ENCODE data around the gene PRKCZ. TPM values are rescaled to one million over a fixed set of nuclear protein-coding genes. Genes with fewer than 3 reads are reported as not detected.

The PRKCZ gene
- total and polyA plus RNA-seq, 9 of the 15 experiments (the other 6 are each of a cell fraction or from before 2014, with no cell fraction given): 0.07 to 3.1 (median 1.3) TPM

- Histone ChIP-seq H3K9me3 (replicated peaks; ENCODE audit: control insufficient read depth, insufficient read depth, low read depth, low read length) (0 out of 2 replicates have a peak, but pooled peaks cover 2% of the 10 kb centered on the region), H3K9me1 (ENCODE audit: control insufficient read depth, insufficient read depth, low read length) (no peaks in the 10 kb centered on the region), H2AFZ (ENCODE audit: low read depth, low read length) (no peak overlapping the region), H3K9ac (ENCODE audit: insufficient read depth in 1 of 2, low read depth in 2 of 2, low read length in 2 of 2) (no peak overlapping the region; a peak in 1 of 4 replicates), H3K79me2 (ENCODE audit: control insufficient read depth, insufficient read depth, low read length) (no peaks in the 10 kb centered on the region), H4K20me1 (replicated peaks; ENCODE audit: control insufficient read depth, insufficient read depth, low read length) (no peaks in the 10 kb centered on the region), H3K27me3 (ENCODE audit: control insufficient read depth in 2 of 2, insufficient read depth in 2 of 2, low read length in 2 of 2) (peaks cover 43 to 51% of the 10 kb centered on the region in 2 experiments), H3K4me3 (no peak overlapping the region), H3K27ac (ENCODE audit: extremely low read depth, low read depth, low read length) (no peak overlapping the region), H3K4me2 (ENCODE audit: insufficient read depth, low read length) (no peak overlapping the region), H3K36me3 (ENCODE audit: control insufficient read depth, insufficient read depth, low read length) (no peaks in the 10 kb centered on the region), H3K4me1 (replicated peaks in 1 of 2; ENCODE audit: control insufficient read depth in 2 of 2, insufficient read depth in 2 of 2, low read length in 2 of 2) (peaks cover 0 to 31% of the 10 kb centered on the region in 2 experiments; a peak in 3 of 5 replicates)
- WGBS (ENCODE audit: insufficient coverage, low coverage, missing lambda C conversion rate): 9% methylated on average over 34 of the region's 39 CpGs
- intact Hi-C loops (cut with micrococcal nuclease) (no loop called here), in situ Hi-C loops (cut with MboI) (no loop called here)
- POLR2A ChIA-PET: interaction anchor here (0.5 to 1.6 kb wide), 4 partner anchors 26 to 239 kb away, joined by 3 read pairs; no protein-coding TSS in a partner anchor
- BruUV-seq (replicated peaks): no TSS peak
- DNase-seq (ENCODE audit: extremely low read depth in 1 of 4, low spot score in 3 of 4): no peak
- TF ChIP-seq NR2C1 (IDR thresholded peaks at IDR 0.05): no peak
- no peak for TF ChIP-seq NR2C1 (tag; IDR thresholded peaks at IDR 0.05)
- 0 out of 2 replicates have a peak, but pooled peaks have one; percentile 48 for TF ChIP-seq IRF2 (CRISPR knock-in tag; IDR thresholded peaks at IDR 0.05)
- no peak for TF ChIP-seq ZNF583 (CRISPR knock-in tag; IDR thresholded peaks at IDR 0.05)
- no peak for TF ChIP-seq ZNF23 (CRISPR knock-in tag; IDR thresholded peaks at IDR 0.05)
- TF ChIP-seq USF2 (CRISPR knock-in tag; IDR thresholded peaks at IDR 0.05): peak; percentile 34
- TF ChIP-seq TBP (optimal IDR thresholded peaks at IDR 0.05; ENCODE audit: low read depth, low read length): no peak
- no peak for TF ChIP-seq YY1 (IDR thresholded peaks at IDR 0.05; ENCODE audit: borderline replicate concordance in 1 of 3, control insufficient read depth in 1 of 3, extremely low read depth in 1 of 3, insufficient read depth in 3 of 3, insufficient read length in 1 of 3, insufficient replicate concordance in 2 of 3, low read depth in 1 of 3, low read length in 2 of 3)
- TF ChIP-seq USF1 (CRISPR knock-in tag; IDR thresholded peaks at IDR 0.05): peak; percentile 26; the same call in 1 of the 2 replicates
- no peak for TF ChIP-seq CBFA2T3 (IDR thresholded peaks at IDR 0.05)
- peak; percentile 27; the same call in 1 of the 2 replicates for TF ChIP-seq TFE3 (CRISPR knock-in tag; IDR thresholded peaks at IDR 0.05)
- TF ChIP-seq ZNF263 (CRISPR knock-in tag; IDR thresholded peaks at IDR 0.05; ENCODE audit: borderline replicate concordance): no peak
- TF ChIP-seq ATF4 (CRISPR knock-in tag; IDR thresholded peaks at IDR 0.05): no peak
- TF ChIP-seq PHF8 (IDR thresholded peaks at IDR 0.05; ENCODE audit: borderline replicate concordance, low read length): no peak
- peak; percentile 38; the same call in 1 of the 2 replicates for TF ChIP-seq RAD51 (IDR thresholded peaks at IDR 0.05; ENCODE audit: borderline replicate concordance, low read depth)
- no peak for FAIRE-seq
- CTCF ChIA-PET (ENCODE audit: low intra/inter-chr PET ratio): no interaction called here
- no peak; the same call in 2 of the 3 replicates for ATAC-seq
Measured at GRCh38 chr1:2126331-2127186, 76.3 kb downstream of the PRKCZ start.
